Testis (tissue), 3 donors: ENCODE measurements around the gene UEVLD. TPM values are rescaled to one million over a fixed set of nuclear protein-coding genes. Genes with fewer than 3 reads are reported as not detected.

ENCODE experiments used
- DNase-seq: peaks from one replicate; pipeline ENCODE4 v3.0.0-alpha.2; 2019
- H3K27ac ChIP-seq, 2 donors: fragments of 200-600 bp; sonication (generic); one replicate each; pipeline ENCODE4 v1.5.1; 2019
- H3K27me3 ChIP-seq: fragments of 200-600 bp; sonication (generic); one replicate; pipeline ENCODE4 v1.5.1; 2019
- H3K36me3 ChIP-seq: fragments of 200-600 bp; sonication (generic); one replicate; pipeline ENCODE4 v1.5.1; 2017; ENCODE audit warnings: low read depth; ENCODE audit errors: missing control alignments
- H3K4me1 ChIP-seq: fragments of 200-600 bp; sonication (generic); one replicate; pipeline ENCODE4 v1.5.1; 2019
- H3K4me3 ChIP-seq, 2 donors: fragments of 200-600 bp; sonication (generic); one replicate each; pipeline ENCODE4 v1.5.1; 2017 to 2019
- H3K9me3 ChIP-seq: fragments of 200-600 bp; sonication (generic); one replicate; pipeline ENCODE4 v1.5.1; 2017
- POLR2A ChIP-seq: fragments of 450-650 bp; IDR thresholded peaks from one replicate; pipeline ENCODE4 v1.6.1; 2017; ENCODE audit warnings: antibody characterized with exemption, mild to moderate bottlenecking, moderate library complexity
- WGBS, 2 donors: methylation state at CpG; one replicate each; pipeline ENCODE4 v1.1.5; 2018; 5-methylcytosine and 5-hydroxymethylcytosine counted together
- intact Hi-C: fragments of 100-400 bp; cut with DNase I; formaldehyde crosslinking; loops from one replicate; pipeline ENCODE4 v1.15.1; 2023; ENCODE audit warnings: low total_unique reads
- polyA plus RNA-seq: library from polyadenylated mRNA; stranded (reverse); fragments of 350-450 nt; fragmentation: Illumina TruSeq; extraction: RNeasy Lipid Tissue Mini Kit (QIAGEN cat#74804); gene quantifications from one replicate; pipeline ENCODE4 v1.2.3, GENCODE V29; 2014; ENCODE audit warnings: low read depth, low replicate concordance; ENCODE audit not compliant: insufficient read depth
- total RNA-seq, 2 donors: library from RNA; depleted of rRNA; stranded (reverse); fragments of >200 nt; gene quantifications; one replicate each; pipeline ENCODE4 v1.2.3, GENCODE V29; 2016
- TF ChIP-seq, protein P1 (sequence below), 3 experiments: fragments of 450-650 bp in 2 of 3; fragments of 200-600 bp in 1 of 3; sonication (generic) in 1 of 3; IDR thresholded peaks; one replicate each; pipeline ENCODE4 v1.5.1; 2016 to 2019; ENCODE audit warnings: antibody characterized with exemption in 3 of 3, mild to moderate bottlenecking in 2 of 3, moderate library complexity in 1 of 3

Gene UEVLD
- total and polyA plus RNA-seq, 3 donors from 2014 or later, result 15.1 to 25.7 (median 21.9) TPM

DNA sequence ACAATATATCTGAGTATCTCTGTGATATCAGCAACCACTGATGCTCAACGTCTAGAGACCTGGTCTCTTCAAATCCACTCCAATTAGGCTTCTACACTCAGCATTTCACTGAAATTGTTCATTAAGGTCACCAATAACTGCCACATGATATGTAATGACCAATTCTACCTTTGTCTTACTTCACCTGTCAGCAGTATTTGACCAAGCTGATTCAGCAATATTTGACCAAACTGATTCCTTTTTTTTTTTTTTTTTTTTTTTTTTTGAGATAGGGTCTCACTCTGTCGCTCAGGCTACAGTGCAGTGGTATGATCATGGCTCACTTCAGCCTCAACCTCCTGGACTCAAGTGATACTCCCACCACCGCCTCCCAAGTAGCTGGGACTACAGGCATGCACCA, 67.4 kb downstream of the UEVLD start:
- Histone ChIP-seq H3K4me1 (peaks cover 5% of the 10 kb centered on the region), H3K36me3 (no peaks in the 10 kb centered on the region), H3K27ac (no peak overlapping the region), H3K9me3 (no peaks in the 10 kb centered on the region), H3K4me3 (no peak overlapping the region), H3K27me3 (no peaks in the 10 kb centered on the region)
- intact Hi-C loops, result no loop called here
- WGBS, 2 donors, result 91 to 92% methylated on average over 3 of the region's 3 CpGs
- TF ChIP-seq, protein P1, sequence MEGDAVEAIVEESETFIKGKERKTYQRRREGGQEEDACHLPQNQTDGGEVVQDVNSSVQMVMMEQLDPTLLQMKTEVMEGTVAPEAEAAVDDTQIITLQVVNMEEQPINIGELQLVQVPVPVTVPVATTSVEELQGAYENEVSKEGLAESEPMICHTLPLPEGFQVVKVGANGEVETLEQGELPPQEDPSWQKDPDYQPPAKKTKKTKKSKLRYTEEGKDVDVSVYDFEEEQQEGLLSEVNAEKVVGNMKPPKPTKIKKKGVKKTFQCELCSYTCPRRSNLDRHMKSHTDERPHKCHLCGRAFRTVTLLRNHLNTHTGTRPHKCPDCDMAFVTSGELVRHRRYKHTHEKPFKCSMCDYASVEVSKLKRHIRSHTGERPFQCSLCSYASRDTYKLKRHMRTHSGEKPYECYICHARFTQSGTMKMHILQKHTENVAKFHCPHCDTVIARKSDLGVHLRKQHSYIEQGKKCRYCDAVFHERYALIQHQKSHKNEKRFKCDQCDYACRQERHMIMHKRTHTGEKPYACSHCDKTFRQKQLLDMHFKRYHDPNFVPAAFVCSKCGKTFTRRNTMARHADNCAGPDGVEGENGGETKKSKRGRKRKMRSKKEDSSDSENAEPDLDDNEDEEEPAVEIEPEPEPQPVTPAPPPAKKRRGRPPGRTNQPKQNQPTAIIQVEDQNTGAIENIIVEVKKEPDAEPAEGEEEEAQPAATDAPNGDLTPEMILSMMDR (IDR thresholded peaks at IDR 0.05), result no peak
- TF ChIP-seq POLR2A, result no peak
- DNase-seq, result no peak

DNA sequence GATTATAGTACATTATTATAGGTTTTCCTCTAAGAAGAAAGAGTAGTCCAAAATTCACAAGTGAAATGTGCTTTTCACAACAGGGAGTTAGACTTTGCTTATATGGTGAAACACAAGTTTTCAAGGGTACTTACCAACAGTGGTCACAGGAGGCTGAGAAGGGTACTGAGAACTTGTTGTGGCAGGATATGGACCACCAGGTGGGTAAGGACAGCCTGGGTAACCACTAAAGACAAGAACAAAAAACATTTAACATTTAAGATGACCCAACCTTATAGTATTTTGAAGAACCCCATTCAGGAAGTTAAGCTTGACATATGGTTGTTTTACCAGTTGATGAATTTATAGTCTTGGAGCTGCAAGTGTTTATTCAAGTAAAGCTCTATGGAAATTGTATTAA, 86.2 kb downstream of the UEVLD start:
- intact Hi-C loops, result no loop called here
- Histone ChIP-seq H3K27ac (no peak overlapping the region), H3K36me3 (no peaks in the 10 kb centered on the region), H3K27me3 (no peaks in the 10 kb centered on the region), H3K9me3 (no peaks in the 10 kb centered on the region), H3K4me1 (no peaks in the 10 kb centered on the region), H3K4me3 (no peak overlapping the region)
- no peak for TF ChIP-seq POLR2A
- TF ChIP-seq, protein P1 (IDR thresholded peaks at IDR 0.05), result no peak
- DNase-seq, result no peak

- WGBS, 2 donors, result 96% methylated on average over 1 of the region's 1 CpG
Measured at GRCh38 chr11:18501629-18502028, 86.9 kb downstream of the UEVLD start.

DNA sequence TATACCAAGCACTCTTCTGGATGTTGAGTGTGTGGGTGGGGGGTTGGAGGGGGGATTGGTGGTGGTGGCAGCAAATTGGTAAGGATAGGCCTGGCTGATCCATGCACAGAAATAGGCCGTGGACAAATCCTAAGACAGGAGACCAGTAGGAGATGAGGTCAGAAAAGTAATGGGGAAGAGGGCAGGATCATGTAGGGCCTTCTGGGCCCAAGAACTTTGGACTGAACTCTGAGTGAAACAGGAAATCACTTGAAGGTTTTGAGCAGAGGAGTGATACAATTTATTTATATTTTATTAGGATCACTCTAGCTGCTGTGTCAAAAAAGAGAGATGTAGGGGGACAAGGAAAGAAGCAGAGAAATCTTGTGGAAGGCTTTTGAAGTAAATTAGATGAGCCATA, 90.5 kb downstream of the UEVLD start:
- Histone ChIP-seq H3K4me1 (no peaks in the 10 kb centered on the region), H3K36me3 (no peaks in the 10 kb centered on the region), H3K27ac (no peak overlapping the region), H3K27me3 (no peaks in the 10 kb centered on the region), H3K9me3 (no peaks in the 10 kb centered on the region), H3K4me3 (no peak overlapping the region)
- intact Hi-C loops, result no loop called here
- 86 to 90% methylated on average over 1 of the region's 1 CpG for WGBS, 2 donors
- TF ChIP-seq POLR2A, result no peak
- TF ChIP-seq, protein P1 (IDR thresholded peaks at IDR 0.05), result no peak
- no peak for DNase-seq

More at GRCh38 chr11:18501629-18502028, 86.9 kb downstream of the UEVLD start:
- Histone ChIP-seq H3K27me3 (no peaks in the 10 kb centered on the region), H3K9me3 (no peaks in the 10 kb centered on the region), H3K4me1 (no peaks in the 10 kb centered on the region), H3K27ac (no peak overlapping the region), H3K4me3 (no peak overlapping the region), H3K36me3 (no peaks in the 10 kb centered on the region)
- no peak for DNase-seq
- no peak for TF ChIP-seq POLR2A
- TF ChIP-seq, protein P1 (IDR thresholded peaks at IDR 0.05), result no peak
- intact Hi-C loops, result no loop called here

- intact Hi-C loops, result no loop called here
- TF ChIP-seq, protein P1 (IDR thresholded peaks at IDR 0.05), result no peak
- no peak for TF ChIP-seq POLR2A
- Histone ChIP-seq H3K27me3 (no peaks in the 10 kb centered on the region), H3K9me3 (no peaks in the 10 kb centered on the region), H3K4me3 (no peak overlapping the region), H3K4me1 (no peaks in the 10 kb centered on the region), H3K36me3 (no peaks in the 10 kb centered on the region), H3K27ac (no peak overlapping the region)
- DNase-seq, result no peak
- WGBS, 2 donors, result 88 to 94% methylated on average over 4 of the region's 4 CpGs
Measured at GRCh38 chr11:18495703-18496102, 92.8 kb downstream of the UEVLD start.
